Effector memory CD4-positive, alpha-beta T cell (primary cell): ENCODE measurements around the gene SEC61A2.

Source experiments
- DNase-seq, 3 donors: peaks; one replicate each; pipeline ENCODE4 v3.0.0-alpha.2; 2020
- H3K27ac ChIP-seq: 2 replicates; pipeline ENCODE4 v1.7.0; 2013; ENCODE audit warnings: mild to moderate bottlenecking, low read length, moderate library complexity; ENCODE audit not compliant: insufficient read depth, poor library complexity, severe bottlenecking
- H3K27me3 ChIP-seq: replicated peaks from 2 replicates; pipeline ENCODE4 v1.7.0; 2013; ENCODE audit warnings: mild to moderate bottlenecking, low read length; ENCODE audit not compliant: insufficient read depth, control insufficient read depth, poor library complexity, severe bottlenecking
- H3K36me3 ChIP-seq: 2 replicates; pipeline ENCODE4 v1.7.0; 2013; ENCODE audit warnings: mild to moderate bottlenecking, low read length, moderate library complexity; ENCODE audit not compliant: control insufficient read depth, insufficient read depth
- H3K4me1 ChIP-seq: 2 replicates; pipeline ENCODE4 v1.7.0; 2013; ENCODE audit warnings: low read length, mild to moderate bottlenecking; ENCODE audit not compliant: control insufficient read depth, insufficient read depth, poor library complexity, severe bottlenecking
- H3K4me3 ChIP-seq: 2 replicates; pipeline ENCODE4 v1.7.0; 2013; ENCODE audit warnings: low read length, low read depth, mild to moderate bottlenecking; ENCODE audit not compliant: insufficient read depth, poor library complexity, severe bottlenecking
- H3K9me3 ChIP-seq: 2 replicates; pipeline ENCODE4 v1.7.0; 2013; ENCODE audit warnings: mild to moderate bottlenecking, low read length, moderate library complexity; ENCODE audit not compliant: control insufficient read depth

SEC61A2 gene

DNA sequence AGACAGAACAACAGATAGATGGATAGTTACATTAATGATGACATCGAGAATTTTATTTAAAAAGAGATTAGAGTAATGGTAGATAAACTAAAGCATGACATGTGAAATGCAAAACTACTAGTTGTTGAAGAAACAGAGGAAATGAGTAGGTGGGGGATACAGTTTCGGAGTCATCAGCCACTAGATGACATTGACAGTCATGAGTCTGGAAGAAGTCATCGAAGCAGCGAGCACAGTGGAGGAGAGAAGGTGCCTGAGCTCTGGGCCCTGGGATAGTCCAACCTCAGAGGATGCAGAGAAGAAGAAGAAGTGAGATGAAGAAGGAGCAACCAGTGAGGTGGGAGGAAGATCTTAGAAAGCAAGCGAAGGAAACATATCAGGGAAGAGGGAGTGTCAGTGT is 20.2 kb upstream of the SEC61A2 start:
- Histone ChIP-seq H3K27ac (no peak overlapping the region), H3K9me3 (no peaks in the 10 kb centered on the region), H3K4me1 (no peaks in the 10 kb centered on the region), H3K4me3 (no peak overlapping the region), H3K27me3 (no peaks in the 10 kb centered on the region), H3K36me3 (peaks cover 18% of the 10 kb centered on the region)
- DNase-seq: no peak

- Histone ChIP-seq H3K9me3 (no peaks in the 10 kb centered on the region), H3K36me3 (peaks cover 6% of the 10 kb centered on the region), H3K27ac (no peak overlapping the region), H3K4me1 (no peaks in the 10 kb centered on the region), H3K4me3 (no peak overlapping the region), H3K27me3 (no peaks in the 10 kb centered on the region)
- no peak for DNase-seq
These were observed 17.9 kb upstream of the SEC61A2 start for GRCh38 chr10:12111528-12111927.

DNA sequence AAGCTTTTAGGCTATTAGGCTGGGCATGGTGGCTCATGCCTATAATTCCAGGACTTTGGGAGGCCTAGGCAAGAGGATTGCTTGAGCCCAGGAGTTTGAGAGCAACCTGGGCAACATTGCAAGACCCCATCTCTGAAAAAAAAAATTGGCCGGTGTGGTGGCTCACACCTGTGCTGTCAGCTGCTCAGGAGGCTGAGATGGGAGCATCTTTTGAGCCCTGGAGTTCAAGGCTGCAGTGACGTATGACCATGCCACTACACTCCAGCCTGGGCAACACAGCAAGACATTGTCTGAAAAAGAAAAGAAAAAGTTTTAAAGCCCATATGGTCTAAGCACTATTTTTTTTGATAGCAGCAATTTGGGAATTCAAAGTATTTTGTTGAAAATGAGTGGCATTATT is 15.8 kb upstream of the SEC61A2 start:
- H3K27me3 ChIP-seq: no peaks in the 10 kb centered on the region
- DNase-seq: no peak
- no peak overlapping the region for H3K27ac ChIP-seq
- H3K4me3 ChIP-seq: no peak overlapping the region
- H3K4me1 ChIP-seq: no peaks in the 10 kb centered on the region
- H3K9me3 ChIP-seq: no peaks in the 10 kb centered on the region
- H3K36me3 ChIP-seq: peaks cover 8% of the 10 kb centered on the region

GRCh38 chr10:12121673-12122072 is 7.8 kb upstream of the SEC61A2 start:
- H3K27ac ChIP-seq: no peak overlapping the region
- H3K4me1 ChIP-seq: no peaks in the 10 kb centered on the region
- H3K36me3 ChIP-seq: peaks cover 15% of the 10 kb centered on the region
- H3K9me3 ChIP-seq: no peaks in the 10 kb centered on the region
- DNase-seq: no peak
- no peak overlapping the region for H3K4me3 ChIP-seq
- H3K27me3 ChIP-seq: no peaks in the 10 kb centered on the region

DNA sequence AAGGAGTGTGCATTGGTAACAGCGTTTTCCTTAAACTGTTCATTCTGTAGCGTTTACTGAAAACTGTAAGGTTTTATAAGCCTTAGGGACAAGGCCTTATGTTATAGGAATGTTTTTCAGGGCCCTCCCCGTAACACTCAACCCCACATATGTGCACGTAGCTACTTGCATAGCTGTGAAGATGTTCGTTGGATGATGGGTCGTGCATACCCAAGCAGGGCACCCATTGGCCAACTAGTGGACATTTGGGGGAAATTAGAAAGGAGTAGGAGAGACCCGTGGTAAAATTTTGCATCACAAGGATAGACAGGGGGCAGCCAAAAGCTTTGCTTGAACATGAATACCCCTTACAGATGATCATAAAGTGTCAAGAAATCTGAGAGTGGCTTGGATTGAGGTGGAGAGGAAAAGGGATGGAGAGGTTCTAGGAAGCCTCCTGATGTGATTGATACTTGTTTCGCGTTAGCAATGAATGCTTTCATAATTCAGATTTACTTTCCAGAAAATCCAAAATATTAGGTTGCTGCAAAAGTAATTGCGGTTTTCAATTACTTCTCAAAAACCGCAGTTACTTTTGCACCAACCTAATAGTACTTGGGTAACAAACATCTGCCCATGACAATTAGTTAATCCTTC is 878 bp downstream of the SEC61A2 start:
- DNase-seq: peak in 1 of 3 donors; percentile 22
- H3K4me3 ChIP-seq: peak overlapping the region; percentile 90

DNA sequence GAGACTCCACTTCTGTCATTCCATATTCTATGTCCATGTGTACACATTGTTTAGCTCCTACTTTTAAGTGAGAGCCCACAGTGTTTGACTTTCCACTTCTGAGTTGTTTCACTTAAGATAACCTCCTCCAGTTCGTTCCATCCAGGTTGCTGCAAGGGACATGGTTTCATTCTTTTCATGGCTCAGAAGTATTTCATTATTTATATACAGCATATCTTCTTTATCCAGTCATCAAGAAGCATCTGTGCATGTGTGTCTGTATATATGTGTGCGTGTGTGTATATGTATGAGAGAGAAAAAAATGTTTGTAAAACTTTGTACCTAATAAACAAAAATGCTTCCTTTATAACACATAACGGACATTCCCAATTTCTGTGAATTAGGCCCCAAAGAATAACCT is 6.2 kb downstream of the SEC61A2 start:
- Histone ChIP-seq H3K27me3 (no peaks in the 10 kb centered on the region), H3K4me3 (no peak overlapping the region), H3K27ac (no peak overlapping the region), H3K36me3 (peaks cover 19% of the 10 kb centered on the region), H3K9me3 (no peaks in the 10 kb centered on the region), H3K4me1 (no peaks in the 10 kb centered on the region)
- DNase-seq: no peak

More for the DNA sequence above, 878 bp downstream of the SEC61A2 start:
- peaks cover 10% of the 10 kb centered on the region for H3K36me3 ChIP-seq
- H3K4me1 ChIP-seq: no peaks in the 10 kb centered on the region
- H3K9me3 ChIP-seq: no peaks in the 10 kb centered on the region
- H3K27ac ChIP-seq: peak overlapping the region; percentile 93
- H3K27me3 ChIP-seq: no peaks in the 10 kb centered on the region

GRCh38 chr10:12140038-12140437 is 10.6 kb downstream of the SEC61A2 start:
- Histone ChIP-seq H3K4me3 (no peak overlapping the region), H3K9me3 (no peaks in the 10 kb centered on the region), H3K36me3 (peaks cover 25% of the 10 kb centered on the region), H3K27ac (no peak overlapping the region), H3K27me3 (no peaks in the 10 kb centered on the region), H3K4me1 (no peaks in the 10 kb centered on the region)
- no peak for DNase-seq

GRCh38 chr10:12144538-12144937 is 15.1 kb downstream of the SEC61A2 start:
- H3K4me3 ChIP-seq: no peak overlapping the region
- no peak overlapping the region for H3K27ac ChIP-seq
- H3K9me3 ChIP-seq: no peaks in the 10 kb centered on the region
- no peak for DNase-seq
- H3K27me3 ChIP-seq: no peaks in the 10 kb centered on the region
- peaks cover 16% of the 10 kb centered on the region for H3K36me3 ChIP-seq
- H3K4me1 ChIP-seq: no peaks in the 10 kb centered on the region

- no peak for DNase-seq
- H3K4me3 ChIP-seq: no peak overlapping the region
- H3K36me3 ChIP-seq: peaks cover 10% of the 10 kb centered on the region
- H3K27me3 ChIP-seq: no peaks in the 10 kb centered on the region
- no peak overlapping the region for H3K27ac ChIP-seq
- no peaks in the 10 kb centered on the region for H3K9me3 ChIP-seq
- no peaks in the 10 kb centered on the region for H3K4me1 ChIP-seq
These were observed 20.7 kb downstream of the SEC61A2 start for GRCh38 chr10:12150163-12150562.

GRCh38 chr10:12154516-12154915 is 25.0 kb downstream of the SEC61A2 start:
- H3K27ac ChIP-seq: no peak overlapping the region
- H3K4me3 ChIP-seq: no peak overlapping the region
- no peaks in the 10 kb centered on the region for H3K27me3 ChIP-seq
- H3K36me3 ChIP-seq: peaks cover 15% of the 10 kb centered on the region
- no peaks in the 10 kb centered on the region for H3K9me3 ChIP-seq
- no peak for DNase-seq
- H3K4me1 ChIP-seq: no peaks in the 10 kb centered on the region
